ENCODE data around the gene TSPAN4. TPM values are rescaled to one million over a fixed set of nuclear protein-coding genes. Genes with fewer than 3 reads are reported as not detected.

The TSPAN4 gene
- total RNA-seq, 2 experiments from 2014 or later: 5.2 to 6.0 TPM

DNA sequence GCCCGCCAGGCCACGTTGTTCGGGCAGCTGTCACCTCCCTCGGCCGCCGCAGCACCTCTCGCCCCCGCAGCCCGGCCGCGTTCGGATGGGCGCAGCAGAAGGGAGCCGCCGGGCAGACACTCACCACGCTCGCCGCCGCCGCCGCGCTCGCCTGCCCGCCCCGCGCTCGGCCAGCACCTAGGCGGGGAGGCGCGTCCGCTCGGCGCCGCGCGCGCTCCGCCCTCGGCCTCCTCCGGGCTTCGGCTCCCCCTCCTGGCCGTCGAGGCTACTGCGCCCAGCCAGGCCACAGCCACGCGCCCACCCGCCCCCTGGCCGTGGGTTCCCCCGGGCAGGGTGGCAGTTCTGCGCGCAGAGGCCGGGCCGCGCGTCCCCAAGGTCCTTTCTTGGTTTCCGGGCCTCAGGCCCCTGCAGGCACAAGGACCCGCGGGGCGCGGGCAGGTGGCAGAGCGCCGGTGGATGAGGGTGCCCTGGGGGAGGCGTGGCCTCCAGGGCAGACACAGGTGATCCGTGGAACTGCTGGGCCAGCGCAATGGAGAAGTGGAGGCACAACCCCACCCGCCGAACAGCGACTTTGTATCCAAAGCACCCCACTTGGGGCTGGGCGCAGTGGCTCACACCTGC, 44.4 kb upstream of the TSPAN4 start, which contains the start of gene SLC25A22:
SLC25A22 (minus strand) TSS at position 189 of the 621 bp plus-strand sequence. CDS start 3,275 bp downstream, outside the sequence.
- Mint-ChIP-seq H3K4me3 (peak within 1 kb of the TSS; percentile 79), H3K36me3 (ENCODE audit: low read depth) (peaks cover 15% of the 10 kb centered on the region), H3K27me3 (no peaks in the 10 kb centered on the region), H3K4me1 (peaks cover 13% of the 10 kb centered on the region), H3K27ac (peak within 1 kb of the TSS; percentile 67), H3K9me3 (ENCODE audit: low read depth) (no peaks in the 10 kb centered on the region)
- ChIA-PET POLR2A (no interaction called here), CTCF (interaction anchor here (0.8 kb wide), 1 partner anchor 95 kb away, joined by 3 read pairs; no protein-coding TSS in a partner anchor)
- intact Hi-C loops (cut with DNase I, micrococcal nuclease): loop anchor here (1.0 to 10.0 kb wide), 8 partner anchors 11 to 486 kb away; partner anchors contain the start of genes PHRF1 (in 2 of the 2), DEAF1 (in 1 of the 2), HRAS (in 1 of the 2) and IFITM1 (in 1 of the 2)
- DNase-seq (peak; percentile 92), ATAC-seq (peak; percentile 63)

DNA sequence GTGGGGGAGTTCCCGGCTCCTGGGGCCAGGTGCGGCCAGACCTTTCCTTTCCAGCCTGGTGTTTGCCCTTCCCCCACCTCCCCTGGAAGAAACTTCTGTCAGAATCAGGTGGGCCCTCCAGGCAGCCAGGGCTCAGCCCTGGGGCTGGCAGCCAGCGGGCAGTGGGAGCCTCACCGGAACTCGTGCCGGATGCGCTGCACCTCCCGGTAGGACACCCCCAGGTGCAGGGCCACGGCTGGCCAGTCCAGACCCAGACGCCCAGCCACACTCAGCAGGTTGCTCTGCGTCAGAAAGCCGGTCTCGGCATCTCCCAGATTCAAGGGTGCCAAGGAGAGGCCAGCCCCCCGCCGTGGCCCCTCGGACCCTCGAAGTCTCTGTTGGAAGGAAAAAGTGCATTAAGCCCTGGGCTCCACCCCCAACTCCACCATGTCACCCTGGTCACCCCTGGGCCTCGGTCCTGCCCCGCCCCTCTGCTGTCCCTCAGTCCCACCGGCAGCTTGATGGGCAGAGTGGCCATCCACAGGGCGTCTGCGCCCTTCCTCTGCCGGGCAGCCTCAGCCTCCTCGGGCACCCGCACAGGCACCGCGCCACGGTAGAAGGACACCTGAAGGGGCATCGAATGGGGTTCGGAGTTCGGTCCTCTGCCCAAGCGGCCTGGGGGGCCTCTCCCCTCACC, 42.9 kb upstream of the TSPAN4 start:
- POLR2A ChIA-PET: no interaction called here
- Mint-ChIP-seq H3K27me3 (no peaks in the 10 kb centered on the region), H3K36me3 (ENCODE audit: low read depth) (peaks cover 6% of the 10 kb centered on the region), H3K9me3 (ENCODE audit: low read depth) (no peaks in the 10 kb centered on the region), H3K4me1 (peaks cover 13% of the 10 kb centered on the region), H3K4me3 (no peak overlapping the region), H3K27ac (no peak overlapping the region)
- intact Hi-C loops (cut with DNase I, micrococcal nuclease): loop anchor here (5.0 to 10.0 kb wide), 2 partner anchors 225 to 487 kb away; partner anchors contain the start of genes IFITM1 (in 1 of the 2) and PHRF1 (in 1 of the 2)
- CTCF ChIA-PET: no interaction called here
- DNase-seq: no peak
- ATAC-seq: no peak

DNA sequence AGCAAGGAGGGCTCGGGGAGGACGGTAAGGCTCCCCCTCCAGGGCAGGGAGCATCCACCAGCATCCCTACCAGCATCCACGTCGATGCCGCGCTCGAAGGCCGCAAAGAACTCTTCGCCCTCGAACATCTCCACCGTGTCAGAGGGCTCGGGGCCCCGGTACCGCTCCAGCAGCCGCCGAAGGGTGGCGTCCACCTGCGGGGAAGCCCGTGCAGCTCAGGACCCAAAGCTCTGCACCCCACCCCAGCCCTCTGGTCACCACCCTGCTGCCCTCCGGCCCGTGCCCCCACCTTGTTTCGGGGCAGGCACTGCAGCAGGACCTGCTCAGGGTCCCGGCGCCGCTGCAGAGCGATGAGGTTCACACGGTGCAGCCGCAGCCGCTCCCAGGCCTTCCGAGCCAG, 42.2 kb upstream of the TSPAN4 start:
- Mint-ChIP-seq H3K27me3 (no peaks in the 10 kb centered on the region), H3K4me1 (peaks cover 10% of the 10 kb centered on the region), H3K9me3 (ENCODE audit: low read depth) (no peaks in the 10 kb centered on the region), H3K27ac (no peak overlapping the region), H3K36me3 (ENCODE audit: low read depth) (peaks cover 6% of the 10 kb centered on the region), H3K4me3 (no peak overlapping the region)
- intact Hi-C loops (cut with DNase I, micrococcal nuclease): no loop called here
- CTCF ChIA-PET: no interaction called here
- no peak for DNase-seq
- POLR2A ChIA-PET: no interaction called here
- no peak for ATAC-seq

DNA sequence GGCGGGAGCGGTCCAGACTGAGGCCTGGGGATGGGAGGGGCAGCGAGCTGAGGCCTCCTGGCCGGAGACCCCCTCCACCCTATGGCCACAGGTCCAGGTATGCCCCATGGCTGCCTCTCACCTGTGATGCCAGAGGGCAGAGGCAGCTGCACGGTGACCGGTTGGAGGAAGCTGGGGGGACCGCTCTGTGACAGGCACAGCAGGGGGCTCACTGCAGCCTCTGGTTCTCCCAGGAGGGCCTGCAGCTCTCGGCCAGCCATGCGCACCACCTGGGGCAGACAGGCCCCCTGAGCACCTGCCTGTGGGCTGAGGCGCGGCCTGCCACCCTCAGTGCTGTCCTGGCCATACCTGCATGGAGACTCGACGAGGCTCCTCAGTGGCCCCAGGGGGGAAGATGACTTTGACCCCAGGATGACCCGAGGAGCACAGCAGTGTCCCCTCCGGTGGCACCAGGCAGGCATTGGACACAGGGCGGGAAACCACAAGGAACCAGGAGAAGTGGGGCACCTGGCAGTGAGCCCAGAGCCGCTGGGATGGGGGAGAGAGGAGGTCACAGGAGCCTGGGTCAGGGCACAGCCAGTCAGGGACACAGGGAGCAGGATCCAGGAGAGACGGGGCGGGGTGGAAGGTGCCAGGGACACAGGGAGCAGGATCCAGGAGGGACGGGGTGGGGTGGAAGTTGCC, 41.4 kb upstream of the TSPAN4 start:
- Mint-ChIP-seq H3K27me3 (no peaks in the 10 kb centered on the region), H3K4me1 (peaks cover 9% of the 10 kb centered on the region), H3K4me3 (no peak overlapping the region), H3K9me3 (ENCODE audit: low read depth) (no peaks in the 10 kb centered on the region), H3K27ac (no peak overlapping the region), H3K36me3 (ENCODE audit: low read depth) (peaks cover 6% of the 10 kb centered on the region)
- intact Hi-C loops (cut with DNase I, micrococcal nuclease): no loop called here
- DNase-seq (no peak), ATAC-seq (no peak)
- ChIA-PET CTCF (no interaction called here), POLR2A (no interaction called here)

DNA sequence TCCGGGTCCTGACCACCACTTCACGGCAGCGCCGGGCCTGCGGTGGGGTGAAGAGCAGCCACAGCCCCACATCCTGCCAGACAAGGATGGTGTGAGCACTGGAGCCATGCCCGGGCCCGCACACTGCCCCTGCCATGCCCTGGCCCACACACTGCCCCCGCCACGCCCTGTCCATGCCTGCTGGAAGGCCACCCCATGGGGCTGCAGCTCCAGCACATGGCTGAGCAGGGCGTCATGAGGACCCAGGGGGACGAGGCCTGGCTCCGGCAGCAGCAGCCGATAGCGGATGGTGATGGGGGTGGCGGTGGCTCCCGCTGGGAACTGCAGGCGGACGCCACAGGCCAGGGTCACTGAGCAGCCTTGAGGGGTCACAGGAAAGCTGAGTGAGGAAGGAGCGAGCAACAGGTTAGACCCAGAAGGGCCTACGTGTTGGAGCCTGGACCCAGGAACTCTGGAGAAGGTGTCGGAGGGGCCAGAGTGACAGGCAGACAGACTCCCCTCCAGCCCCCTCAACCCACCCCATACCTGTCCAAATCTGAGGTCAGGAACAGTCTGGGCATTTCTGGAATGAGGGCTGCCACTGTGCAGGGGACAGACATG, 40.5 kb upstream of the TSPAN4 start:
- Mint-ChIP-seq H3K4me3 (no peak overlapping the region), H3K36me3 (ENCODE audit: low read depth) (peaks cover 6% of the 10 kb centered on the region), H3K27me3 (no peaks in the 10 kb centered on the region), H3K27ac (no peak overlapping the region), H3K4me1 (peaks cover 6% of the 10 kb centered on the region), H3K9me3 (ENCODE audit: low read depth) (no peaks in the 10 kb centered on the region)
- CTCF ChIA-PET: no interaction called here
- DNase-seq (no peak), ATAC-seq (no peak)
- intact Hi-C loops (cut with DNase I, micrococcal nuclease): no loop called here
- POLR2A ChIA-PET: no interaction called here

DNA sequence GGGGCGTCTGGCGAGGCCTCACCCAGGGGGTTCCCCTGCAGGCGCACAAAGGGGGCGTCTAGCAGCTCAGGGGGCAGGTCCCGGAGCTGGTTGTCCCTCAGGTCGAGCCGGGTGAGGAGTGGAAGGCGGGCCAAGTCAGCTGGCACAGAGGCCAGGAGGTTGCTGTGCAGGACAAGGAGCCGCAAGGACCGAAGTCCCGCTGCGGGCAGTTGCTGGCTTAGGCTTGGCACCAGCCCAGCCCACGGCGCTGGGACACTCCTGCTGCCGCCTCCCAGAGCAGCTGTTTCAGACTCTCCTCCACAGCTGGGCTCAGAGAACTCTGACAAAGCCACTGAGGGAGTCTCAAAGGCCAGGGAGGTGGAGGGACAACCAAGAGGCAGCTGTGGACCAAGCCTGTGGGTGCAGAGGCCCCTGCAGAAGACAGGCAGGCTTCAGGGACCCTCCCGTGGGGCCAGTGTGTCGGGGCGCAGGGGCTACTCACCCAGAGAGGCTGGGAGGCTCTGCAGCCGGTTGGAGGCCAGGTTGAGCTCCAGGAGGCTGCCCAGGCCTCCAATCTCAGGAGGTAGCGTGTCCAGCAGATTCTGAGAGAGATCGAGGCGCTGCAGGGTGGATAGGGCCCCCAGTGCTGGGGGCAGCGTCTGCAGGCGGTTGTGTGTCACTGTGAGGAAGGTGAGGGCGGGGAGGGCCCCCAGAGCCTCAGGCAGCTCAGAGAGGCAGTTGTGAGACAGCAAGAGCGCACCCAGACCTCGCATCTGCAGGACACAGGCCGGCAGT, 39.8 kb upstream of the TSPAN4 start:
- Mint-ChIP-seq H3K4me1 (peaks cover 8% of the 10 kb centered on the region), H3K36me3 (ENCODE audit: low read depth) (peaks cover 7% of the 10 kb centered on the region), H3K27me3 (no peaks in the 10 kb centered on the region), H3K9me3 (ENCODE audit: low read depth) (no peaks in the 10 kb centered on the region), H3K27ac (no peak overlapping the region), H3K4me3 (peak overlapping the region; percentile 26)
- POLR2A ChIA-PET: no interaction called here
- DNase-seq: no peak
- no peak for ATAC-seq
- CTCF ChIA-PET: interaction anchor here (1.1 kb wide), 1 partner anchor 247 kb away, joined by 3 read pairs; no protein-coding TSS in a partner anchor
- intact Hi-C loops (cut with DNase I, micrococcal nuclease): no loop called here

DNA sequence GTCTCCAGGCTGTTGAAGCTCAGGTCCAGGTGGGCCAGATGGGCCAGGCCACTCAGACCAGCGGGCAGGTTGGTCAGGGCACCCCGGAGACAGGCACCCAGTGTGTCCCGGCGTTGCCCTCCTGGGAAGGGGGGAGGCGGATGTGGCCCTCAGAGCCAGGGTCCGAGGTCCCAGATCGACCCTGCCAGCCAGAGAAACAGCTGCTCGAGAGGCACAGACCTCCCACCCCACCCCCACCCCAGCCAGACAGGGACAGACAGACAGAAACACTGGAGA, 39.2 kb upstream of the TSPAN4 start:
- no peak for ATAC-seq
- H3K36me3 Mint-ChIP-seq (ENCODE audit: low read depth): peaks cover 8% of the 10 kb centered on the region
- H3K4me1 Mint-ChIP-seq: peaks cover 13% of the 10 kb centered on the region
- DNase-seq: no peak
- CTCF ChIA-PET: interaction anchor here (1.1 kb wide), 1 partner anchor 248 kb away, joined by 3 read pairs; no protein-coding TSS in a partner anchor
- no peaks in the 10 kb centered on the region for H3K9me3 Mint-ChIP-seq (ENCODE audit: low read depth)
- no peaks in the 10 kb centered on the region for H3K27me3 Mint-ChIP-seq
- H3K27ac Mint-ChIP-seq: no peak overlapping the region
- intact Hi-C loops (cut with DNase I, micrococcal nuclease): no loop called here
- POLR2A ChIA-PET: no interaction called here
- H3K4me3 Mint-ChIP-seq: peak overlapping the region; percentile 76

DNA sequence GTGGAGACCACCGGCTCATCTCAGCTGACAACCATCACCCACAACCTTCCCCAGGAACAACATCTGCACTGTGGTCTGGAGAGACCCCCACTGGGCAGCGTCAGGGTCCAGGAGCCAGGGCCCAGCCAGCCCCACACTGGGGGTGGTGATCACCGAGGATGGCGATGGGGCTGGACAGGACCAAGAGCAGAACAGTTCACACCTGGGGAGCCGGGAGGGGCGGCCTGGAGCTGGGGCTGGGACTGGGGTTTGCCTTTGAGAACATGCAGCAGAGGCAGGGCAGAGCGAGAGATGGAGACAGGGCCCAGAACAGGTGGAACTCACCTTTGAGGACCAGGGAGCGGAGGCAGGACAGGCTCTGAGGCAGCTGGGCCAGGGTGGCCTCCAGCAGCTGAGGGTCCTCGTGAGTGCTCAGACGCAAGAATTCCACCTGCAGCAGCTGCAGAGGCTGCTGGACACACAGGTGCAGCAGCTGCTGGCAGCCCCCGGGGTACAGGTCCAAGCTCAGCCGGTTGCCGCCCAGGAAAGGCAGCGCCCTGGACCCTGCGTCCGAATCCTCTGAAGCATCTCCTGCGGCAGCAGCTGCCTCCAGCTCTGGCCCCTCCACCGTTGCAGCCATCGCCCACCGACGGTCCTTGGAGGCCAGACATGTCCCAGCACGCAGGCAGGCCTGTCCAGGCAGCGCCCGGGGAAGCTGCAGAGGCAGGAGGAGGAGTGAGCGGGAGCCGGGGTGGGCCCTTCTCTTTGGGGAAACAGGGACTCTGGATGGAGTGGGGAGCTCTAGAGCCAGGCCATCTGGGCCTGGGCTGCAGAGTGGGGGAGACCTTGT, 38.7 kb upstream of the TSPAN4 start:
- Mint-ChIP-seq H3K9me3 (ENCODE audit: low read depth) (no peaks in the 10 kb centered on the region), H3K4me1 (peaks cover 15% of the 10 kb centered on the region), H3K27ac (peak overlapping the region; percentile 51), H3K27me3 (no peaks in the 10 kb centered on the region), H3K36me3 (ENCODE audit: low read depth) (peaks cover 8% of the 10 kb centered on the region), H3K4me3 (peak overlapping the region; percentile 76)
- ChIA-PET CTCF (interaction anchor here (1.1 kb wide), 1 partner anchor 249 kb away, joined by 3 read pairs; no protein-coding TSS in a partner anchor), POLR2A (interaction anchor here (0.6 kb wide), 1 partner anchor 44 kb away, joined by 3 read pairs; no protein-coding TSS in a partner anchor)
- intact Hi-C loops (cut with DNase I, micrococcal nuclease): no loop called here
- ATAC-seq (no peak), DNase-seq (no peak)

DNA sequence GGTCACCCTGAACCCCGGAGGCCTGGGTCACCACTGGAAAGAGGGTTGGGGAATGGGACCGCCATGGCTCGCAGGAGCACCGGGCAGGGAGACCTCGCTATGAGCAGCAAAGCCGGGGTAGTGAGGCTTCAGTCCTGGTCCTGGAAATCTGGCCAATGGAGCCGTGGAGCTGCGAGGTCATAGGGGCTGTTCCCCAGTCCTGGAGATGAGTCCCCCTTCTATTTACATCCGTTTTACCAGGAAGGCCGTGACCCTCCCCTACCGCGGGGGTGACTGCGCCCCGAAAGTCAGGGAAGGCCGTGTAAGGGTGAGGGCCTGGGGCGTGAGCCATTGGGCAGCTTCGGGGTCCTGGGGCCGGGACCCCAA, 38.1 kb upstream of the TSPAN4 start:
- H3K4me1 Mint-ChIP-seq: peaks cover 15% of the 10 kb centered on the region
- no peak for ATAC-seq
- DNase-seq: no peak
- peak overlapping the region; percentile 51 for H3K27ac Mint-ChIP-seq
- no peaks in the 10 kb centered on the region for H3K27me3 Mint-ChIP-seq
- ChIA-PET CTCF (no interaction called here), POLR2A (interaction anchor here (0.6 kb wide), 1 partner anchor 44 kb away, joined by 3 read pairs; no protein-coding TSS in a partner anchor)
- intact Hi-C loops (cut with DNase I, micrococcal nuclease): no loop called here
- no peaks in the 10 kb centered on the region for H3K9me3 Mint-ChIP-seq (ENCODE audit: low read depth)
- H3K36me3 Mint-ChIP-seq (ENCODE audit: low read depth): peaks cover 8% of the 10 kb centered on the region
- H3K4me3 Mint-ChIP-seq: peak overlapping the region; percentile 76
